ENCODE results near the gene NCAM2. TPM values are rescaled to one million over a fixed set of nuclear protein-coding genes. Genes with fewer than 3 reads are reported as not detected.

The NCAM2 gene
- polyA plus RNA-seq, 3 donors = not detected

DNA sequence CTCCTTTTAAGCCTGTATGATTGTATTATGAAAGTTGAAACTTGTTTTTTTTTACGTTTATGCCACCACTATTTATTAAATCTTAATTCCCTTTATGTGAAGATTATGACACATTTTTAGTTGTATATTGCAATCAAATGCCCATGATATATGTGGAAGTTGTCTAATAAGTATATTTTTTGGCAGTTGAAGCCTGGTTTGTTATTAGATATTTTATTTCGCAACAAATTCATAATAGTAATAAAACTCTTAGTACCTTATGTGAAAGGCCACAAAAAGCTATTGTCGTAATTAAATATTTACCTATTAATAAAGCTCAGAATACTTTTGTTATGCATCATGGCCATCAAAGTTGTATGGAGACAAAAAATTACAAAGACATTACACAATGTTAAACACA, 386.8 kb downstream of the NCAM2 start:
- no peak overlapping the region for H3K4me2 ChIP-seq (replicated peaks; ENCODE audit: extremely low read depth, low read length, poor library complexity, severe bottlenecking)
- intact Hi-C loops (cut with micrococcal nuclease) = no loop called here
- H3K36me3 ChIP-seq (replicated peaks in 1 of 2; ENCODE audit: control insufficient read depth in 1 of 2, insufficient read depth in 2 of 2, low read length in 2 of 2) = no peaks in the 10 kb centered on the region
- no peak overlapping the region for H2AFZ ChIP-seq (ENCODE audit: insufficient read depth, low read depth, low read length, poor library complexity, severe bottlenecking)
- H3K4me1 ChIP-seq (ENCODE audit: control insufficient read depth in 1 of 2, insufficient read depth in 2 of 2, low read length in 2 of 2) = no peaks in the 10 kb centered on the region
- H3K27me3 Mint-ChIP-seq (ENCODE audit: low read depth in 3 of 3) = peaks cover 1 to 2% (median 2%) of the 10 kb centered on the region in 3 donors
- H3K9me3 ChIP-seq (replicated peaks in 1 of 2; ENCODE audit: control insufficient read depth in 1 of 2, insufficient read depth in 1 of 2, low read length in 2 of 2) = peaks cover 0 to 3% of the 10 kb centered on the region in 2 donors
- no peaks in the 10 kb centered on the region for H3K79me2 ChIP-seq (ENCODE audit: insufficient read depth, low read length)
- no peaks in the 10 kb centered on the region for H3K36me3 Mint-ChIP-seq
- WGBS (ENCODE audit: insufficient coverage) = no CpG with 5 or more reads among the region's 3 CpGs
- H4K20me1 ChIP-seq (ENCODE audit: insufficient read depth, low read length) = no peaks in the 10 kb centered on the region
- no peak overlapping the region for H3K9ac ChIP-seq (ENCODE audit: insufficient read depth, low read length, poor library complexity, severe bottlenecking)
- no peak overlapping the region for H3K27ac ChIP-seq (ENCODE audit: low read depth in 1 of 2, low read length in 2 of 2)
- TF ChIP-seq, protein P1, sequence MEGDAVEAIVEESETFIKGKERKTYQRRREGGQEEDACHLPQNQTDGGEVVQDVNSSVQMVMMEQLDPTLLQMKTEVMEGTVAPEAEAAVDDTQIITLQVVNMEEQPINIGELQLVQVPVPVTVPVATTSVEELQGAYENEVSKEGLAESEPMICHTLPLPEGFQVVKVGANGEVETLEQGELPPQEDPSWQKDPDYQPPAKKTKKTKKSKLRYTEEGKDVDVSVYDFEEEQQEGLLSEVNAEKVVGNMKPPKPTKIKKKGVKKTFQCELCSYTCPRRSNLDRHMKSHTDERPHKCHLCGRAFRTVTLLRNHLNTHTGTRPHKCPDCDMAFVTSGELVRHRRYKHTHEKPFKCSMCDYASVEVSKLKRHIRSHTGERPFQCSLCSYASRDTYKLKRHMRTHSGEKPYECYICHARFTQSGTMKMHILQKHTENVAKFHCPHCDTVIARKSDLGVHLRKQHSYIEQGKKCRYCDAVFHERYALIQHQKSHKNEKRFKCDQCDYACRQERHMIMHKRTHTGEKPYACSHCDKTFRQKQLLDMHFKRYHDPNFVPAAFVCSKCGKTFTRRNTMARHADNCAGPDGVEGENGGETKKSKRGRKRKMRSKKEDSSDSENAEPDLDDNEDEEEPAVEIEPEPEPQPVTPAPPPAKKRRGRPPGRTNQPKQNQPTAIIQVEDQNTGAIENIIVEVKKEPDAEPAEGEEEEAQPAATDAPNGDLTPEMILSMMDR (IDR thresholded peaks at IDR 0.05) = no peak
- no peaks in the 10 kb centered on the region for H3K4me1 Mint-ChIP-seq
- H3K4me3 Mint-ChIP-seq = no peak overlapping the region
- no peak overlapping the region for H3K27ac Mint-ChIP-seq
- peaks cover 0 to 2% (median 0%) of the 10 kb centered on the region in 7 donors for H3K9me3 Mint-ChIP-seq
- DNase-seq = no peak
- no peaks in the 10 kb centered on the region for H3K27me3 ChIP-seq (ENCODE audit: control insufficient read depth in 2 of 2, insufficient read depth in 2 of 2, low read length in 2 of 2)
- H3K4me3 ChIP-seq (replicated peaks in 1 of 3; ENCODE audit: low read depth in 2 of 3, low read length in 3 of 3) = no peak overlapping the region

DNA sequence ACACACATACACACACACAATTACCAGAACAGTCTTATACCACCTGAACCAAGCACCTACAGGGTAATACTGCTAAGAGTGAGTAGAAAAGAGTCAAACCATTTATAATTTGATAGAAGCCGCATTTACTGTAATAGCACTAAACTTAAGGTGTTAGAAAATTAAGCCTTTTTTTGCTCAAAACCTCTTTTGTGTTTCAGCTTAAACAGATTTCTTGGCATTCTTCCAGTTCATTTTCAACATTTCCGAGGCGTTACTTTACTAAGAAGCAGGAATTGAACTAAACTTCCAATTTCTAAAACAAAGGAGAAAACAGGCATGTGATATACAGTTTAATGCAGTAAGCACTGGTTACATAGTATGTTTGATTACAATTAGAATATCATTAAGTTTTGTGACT, 387.2 kb downstream of the NCAM2 start:
- no peak overlapping the region for H3K27ac Mint-ChIP-seq
- TF ChIP-seq, protein P1 (IDR thresholded peaks at IDR 0.05) = no peak
- no peaks in the 10 kb centered on the region for H4K20me1 ChIP-seq (ENCODE audit: insufficient read depth, low read length)
- no CpG with 5 or more reads among the region's 3 CpGs for WGBS (ENCODE audit: insufficient coverage)
- H3K4me3 ChIP-seq (replicated peaks in 1 of 3; ENCODE audit: low read depth in 2 of 3, low read length in 3 of 3) = no peak overlapping the region
- H3K4me3 Mint-ChIP-seq = no peak overlapping the region
- H3K27ac ChIP-seq (ENCODE audit: low read depth in 1 of 2, low read length in 2 of 2) = no peak overlapping the region
- no peaks in the 10 kb centered on the region for H3K4me1 Mint-ChIP-seq
- no peaks in the 10 kb centered on the region for H3K36me3 Mint-ChIP-seq
- peaks cover 0 to 4% of the 10 kb centered on the region in 2 donors for H3K9me3 ChIP-seq (replicated peaks in 1 of 2; ENCODE audit: control insufficient read depth in 1 of 2, insufficient read depth in 1 of 2, low read length in 2 of 2)
- no peak overlapping the region for H2AFZ ChIP-seq (ENCODE audit: insufficient read depth, low read depth, low read length, poor library complexity, severe bottlenecking)
- H3K27me3 Mint-ChIP-seq (ENCODE audit: low read depth in 3 of 3) = peaks cover 1 to 2% (median 2%) of the 10 kb centered on the region in 3 donors
- H3K9me3 Mint-ChIP-seq = peaks cover 0 to 4% (median 0%) of the 10 kb centered on the region in 7 donors
- DNase-seq = no peak
- H3K9ac ChIP-seq (ENCODE audit: insufficient read depth, low read length, poor library complexity, severe bottlenecking) = no peak overlapping the region
- H3K27me3 ChIP-seq (ENCODE audit: control insufficient read depth in 2 of 2, insufficient read depth in 2 of 2, low read length in 2 of 2) = no peaks in the 10 kb centered on the region
- H3K4me1 ChIP-seq (ENCODE audit: control insufficient read depth in 1 of 2, insufficient read depth in 2 of 2, low read length in 2 of 2) = no peaks in the 10 kb centered on the region
- no peak overlapping the region for H3K4me2 ChIP-seq (replicated peaks; ENCODE audit: extremely low read depth, low read length, poor library complexity, severe bottlenecking)
- H3K79me2 ChIP-seq (ENCODE audit: insufficient read depth, low read length) = no peaks in the 10 kb centered on the region
- no peaks in the 10 kb centered on the region for H3K36me3 ChIP-seq (replicated peaks in 1 of 2; ENCODE audit: control insufficient read depth in 1 of 2, insufficient read depth in 2 of 2, low read length in 2 of 2)
- intact Hi-C loops (cut with micrococcal nuclease) = no loop called here

Measured in CD14-positive monocyte (primary cell).